HG03064 (cell line): Measurements from ENCODE around the gene CAST.

ENCODE experiments used
- ATAC-seq: cut with Tn5 transposase; IDR thresholded peaks from one replicate; pipeline ENCODE4 v1.9.1; 2021; ENCODE audit warnings: low read depth; ENCODE audit not compliant: unreplicated experiment

The CAST gene

GRCh38 chr5:96641368-96642280 lies 20.6 kb upstream of the CAST start:
- no peak for ATAC-seq

- no peak for ATAC-seq
These were observed 19.9 kb upstream of the CAST start for GRCh38 chr5:96642281-96642640.

GRCh38 chr5:96645091-96645490 lies 17.1 kb upstream of the CAST start:
- ATAC-seq, result no peak

- ATAC-seq, result no peak
These were observed 14.2 kb upstream of the CAST start for GRCh38 chr5:96648023-96648422.

GRCh38 chr5:96648593-96648992 lies 13.6 kb upstream of the CAST start:
- no peak for ATAC-seq

- no peak for ATAC-seq
These were observed 12.9 kb upstream of the CAST start for GRCh38 chr5:96649251-96649662.

- ATAC-seq, result no peak
These were observed 12.3 kb upstream of the CAST start for GRCh38 chr5:96649681-96650540.

- no peak for ATAC-seq
These were observed 11.1 kb upstream of the CAST start for GRCh38 chr5:96651047-96651446.

- ATAC-seq, result no peak
These were observed 10.0 kb upstream of the CAST start for GRCh38 chr5:96651948-96652753.

GRCh38 chr5:96652769-96653454 lies 9.3 kb upstream of the CAST start:
- no peak for ATAC-seq

GRCh38 chr5:96654209-96654608 lies 8.0 kb upstream of the CAST start:
- no peak for ATAC-seq

- no peak for ATAC-seq
These were observed 7.1 kb upstream of the CAST start for GRCh38 chr5:96655085-96655484.

- no peak for ATAC-seq
These were observed 6.7 kb upstream of the CAST start for GRCh38 chr5:96655506-96655905.

GRCh38 chr5:96657068-96657467 lies 5.1 kb upstream of the CAST start:
- ATAC-seq, result peak; percentile 55

- no peak for ATAC-seq
These were observed 3.9 kb upstream of the CAST start for GRCh38 chr5:96658272-96658671.

- no peak for ATAC-seq
These were observed 3.0 kb upstream of the CAST start for GRCh38 chr5:96659170-96659569.

- peak; percentile 28 for ATAC-seq
These were observed 963 bp upstream of the CAST start for GRCh38 chr5:96660971-96661854.

- ATAC-seq, result peak; percentile 81
These were observed 746 bp downstream of the CAST start for GRCh38 chr5:96662725-96663518.
